Transverse colon (tissue), 4 donors: ENCODE data around the gene CERKL. TPM values are rescaled to one million over a fixed set of nuclear protein-coding genes. Genes with fewer than 3 reads are reported as not detected.

Experiments
- DNase-seq: peaks from one replicate; pipeline ENCODE4 v3.0.0-alpha.2; 2019
- H3K27ac ChIP-seq, 4 donors: fragments of 200-600 bp; sonication (generic); 2 replicates each; pipeline ENCODE4 v1.5.1; 2016 to 2018; ENCODE audit warnings: inconsistent platforms in 4 of 4
- H3K27me3 ChIP-seq: fragments of 200-600 bp; sonication (generic); 2 replicates; pipeline ENCODE4 v1.5.1; 2017; ENCODE audit warnings: inconsistent platforms
- H3K36me3 ChIP-seq, 4 donors: fragments of 200-600 bp; sonication (generic); 2 replicates each; pipeline ENCODE4 v1.5.1; 2017 to 2019; ENCODE audit warnings: inconsistent platforms in 4 of 4
- H3K4me1 ChIP-seq, 4 donors: fragments of 200-600 bp; sonication (generic); 2 replicates each; pipeline ENCODE4 v1.5.1; 2017 to 2020; ENCODE audit warnings: inconsistent platforms in 4 of 4
- H3K4me3 ChIP-seq, 4 donors: fragments of 200-600 bp; sonication (generic); 1 replicate in 1 of 4; 2 replicates in 3 of 4; pipeline versions ENCODE4 v1.5.1 to v1.6.1; 2017 to 2019; ENCODE audit warnings: inconsistent platforms in 4 of 4
- H3K9me3 ChIP-seq, 2 donors: fragments of 200-600 bp; sonication (generic); 2 replicates each; pipeline ENCODE4 v1.5.1; 2017 to 2019; ENCODE audit warnings: inconsistent platforms in 2 of 2
- EP300 ChIP-seq: sonication (generic); formaldehyde crosslinking; IDR thresholded peaks from one replicate; pipeline ENCODE4 v1.6.1; 2017; ENCODE audit warnings: antibody characterized with exemption, low read depth
- POLR2A ChIP-seq: fragments of 450-650 bp; IDR thresholded peaks from one replicate; pipeline ENCODE4 v1.6.1; 2016; ENCODE audit warnings: antibody characterized with exemption, mild to moderate bottlenecking, moderate library complexity
- POLR2AphosphoS5 ChIP-seq, 3 donors: sonication (generic); formaldehyde crosslinking; IDR thresholded peaks; one replicate each; pipeline ENCODE4 v1.6.1; 2016; ENCODE audit warnings: antibody characterized with exemption in 3 of 3
- WGBS, 2 donors: methylation state at CpG; one replicate each; pipeline ENCODE4 v1.1.5; 2018; ENCODE audit warnings: low coverage in 1 of 2; 5-methylcytosine and 5-hydroxymethylcytosine counted together
- in situ Hi-C, 4 donors: fragments of 200-750 bp; cut with MboI; loops; one replicate each; pipeline versions ENCODE4 v1.15.0 to v1.15.1; 2017; ENCODE audit warnings: low sequenced_read_pairs in 3 of 4, low pct_ligation_motif_present in 1 of 4, low pct_unique_long_range_greater_than_20kb in 1 of 4
- intact Hi-C: fragments of 100-400 bp; cut with DNase I; formaldehyde crosslinking; loops from one replicate; pipeline ENCODE4 v1.15.1; 2023; ENCODE audit warnings: low total_unique reads
- total RNA-seq, 4 donors: library from RNA; depleted of rRNA; stranded (reverse); fragments of >200 nt; gene quantifications; one replicate each; pipeline ENCODE4 v1.1.0, GENCODE V29; 2016
- TF ChIP-seq, protein P1 (sequence below), 5 experiments: fragments of 200-600 bp in 3 of 5; fragments of 450-650 bp in 2 of 5; sonication (generic) in 3 of 5; IDR thresholded peaks; 1 replicate in 2 of 5; 2 replicates in 3 of 5; pipeline ENCODE4 v1.5.1; 2016 to 2017; ENCODE audit warnings: antibody characterized with exemption in 5 of 5, inconsistent platforms in 3 of 5, mild to moderate bottlenecking in 2 of 5, moderate library complexity in 1 of 5

Gene CERKL
- total RNA-seq, 4 donors from 2014 or later = 0.32 TPM; not detected in 3

- 86 to 93% methylated on average over 5 of the region's 5 CpGs for WGBS, 2 donors
- Histone ChIP-seq H3K4me3 (no peak overlapping the region), H3K4me1 (no peaks in the 10 kb centered on the region), H3K27ac (no peak overlapping the region), H3K9me3 (no peaks in the 10 kb centered on the region), H3K27me3 (no peaks in the 10 kb centered on the region), H3K36me3 (no peaks in the 10 kb centered on the region)
- no peak for TF ChIP-seq EP300
- TF ChIP-seq, protein P1, sequence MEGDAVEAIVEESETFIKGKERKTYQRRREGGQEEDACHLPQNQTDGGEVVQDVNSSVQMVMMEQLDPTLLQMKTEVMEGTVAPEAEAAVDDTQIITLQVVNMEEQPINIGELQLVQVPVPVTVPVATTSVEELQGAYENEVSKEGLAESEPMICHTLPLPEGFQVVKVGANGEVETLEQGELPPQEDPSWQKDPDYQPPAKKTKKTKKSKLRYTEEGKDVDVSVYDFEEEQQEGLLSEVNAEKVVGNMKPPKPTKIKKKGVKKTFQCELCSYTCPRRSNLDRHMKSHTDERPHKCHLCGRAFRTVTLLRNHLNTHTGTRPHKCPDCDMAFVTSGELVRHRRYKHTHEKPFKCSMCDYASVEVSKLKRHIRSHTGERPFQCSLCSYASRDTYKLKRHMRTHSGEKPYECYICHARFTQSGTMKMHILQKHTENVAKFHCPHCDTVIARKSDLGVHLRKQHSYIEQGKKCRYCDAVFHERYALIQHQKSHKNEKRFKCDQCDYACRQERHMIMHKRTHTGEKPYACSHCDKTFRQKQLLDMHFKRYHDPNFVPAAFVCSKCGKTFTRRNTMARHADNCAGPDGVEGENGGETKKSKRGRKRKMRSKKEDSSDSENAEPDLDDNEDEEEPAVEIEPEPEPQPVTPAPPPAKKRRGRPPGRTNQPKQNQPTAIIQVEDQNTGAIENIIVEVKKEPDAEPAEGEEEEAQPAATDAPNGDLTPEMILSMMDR (IDR thresholded peaks at IDR 0.05) = no peak
- TF ChIP-seq POLR2A = no peak
- TF ChIP-seq POLR2AphosphoS5 (IDR thresholded peaks at IDR 0.05) = no peak
- in situ Hi-C loops = no loop called here
- DNase-seq = no peak
- intact Hi-C loops = no loop called here
These were observed 133.1 kb downstream of the CERKL start for GRCh38 chr2:181523756-181524155.

DNA sequence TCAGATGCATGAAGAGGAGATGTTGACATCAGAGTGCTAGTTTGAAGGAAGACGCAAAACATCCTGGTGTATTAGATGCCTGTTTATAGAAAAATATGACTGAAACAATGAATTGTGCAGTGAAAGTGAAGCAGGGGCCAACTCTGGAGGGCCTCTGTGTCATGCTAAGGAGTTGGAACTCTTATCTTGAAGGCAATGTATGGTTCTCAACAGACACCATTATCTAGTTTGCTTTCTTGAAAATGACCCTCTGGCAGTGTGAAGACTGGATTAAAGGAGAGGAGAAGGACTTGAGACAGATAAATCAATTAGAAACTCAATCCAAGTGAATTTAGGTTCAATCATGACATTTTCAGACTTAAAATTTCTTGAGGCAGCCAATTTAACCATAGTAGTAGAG, 136.7 kb downstream of the CERKL start:
- WGBS, 2 donors = 93% methylated on average over 1 of the region's 1 CpG; no CpG with 5 or more reads in 1 of the 2 donors
- Histone ChIP-seq H3K4me3 (no peak overlapping the region), H3K36me3 (no peaks in the 10 kb centered on the region), H3K9me3 (no peaks in the 10 kb centered on the region), H3K4me1 (no peaks in the 10 kb centered on the region), H3K27me3 (no peaks in the 10 kb centered on the region), H3K27ac (no peak overlapping the region)
- in situ Hi-C loops = no loop called here
- no peak for TF ChIP-seq POLR2AphosphoS5 (IDR thresholded peaks at IDR 0.05)
- TF ChIP-seq POLR2A = no peak
- TF ChIP-seq, protein P1 (IDR thresholded peaks at IDR 0.05) = no peak
- TF ChIP-seq EP300 = no peak
- no peak for DNase-seq
- intact Hi-C loops = no loop called here

DNA sequence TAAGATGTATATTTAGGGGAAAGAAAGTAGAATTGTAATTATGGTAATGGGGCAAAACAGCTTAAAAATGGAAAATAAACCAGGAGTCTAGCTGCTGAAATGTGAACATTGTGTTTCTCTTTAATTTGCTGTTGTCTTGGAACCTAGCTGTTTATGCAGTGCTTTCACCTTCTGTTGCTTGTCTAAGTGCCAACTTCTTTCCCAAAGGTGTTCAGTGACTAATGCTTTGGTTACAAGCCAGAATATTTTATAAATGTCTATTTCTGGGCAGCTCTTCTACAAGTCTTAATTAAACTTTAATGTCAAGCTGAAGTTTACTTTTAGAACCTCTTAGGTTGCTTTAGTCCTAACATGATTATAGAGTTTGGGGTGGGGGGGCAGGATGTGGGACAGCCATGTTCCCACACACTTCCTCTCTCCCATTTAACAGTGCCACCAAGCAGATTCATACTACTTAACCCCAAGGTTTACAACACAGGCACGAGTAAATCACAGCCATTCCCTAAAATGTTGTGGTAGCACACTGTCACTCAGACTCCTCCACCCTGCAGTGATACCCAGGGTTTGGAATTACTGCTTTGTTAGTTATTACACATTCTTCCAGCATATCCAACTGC, 139.1 kb downstream of the CERKL start:
- Histone ChIP-seq H3K36me3 (no peaks in the 10 kb centered on the region), H3K4me1 (no peaks in the 10 kb centered on the region), H3K27me3 (no peaks in the 10 kb centered on the region), H3K27ac (no peak overlapping the region), H3K9me3 (no peaks in the 10 kb centered on the region), H3K4me3 (no peak overlapping the region)
- in situ Hi-C loops (no loop called here), intact Hi-C loops (no loop called here)
- DNase-seq = peak; percentile 9
- 42 to 43% methylated on average over 1 of the region's 1 CpG for WGBS, 2 donors
- TF ChIP-seq, protein P1 (IDR thresholded peaks at IDR 0.05) = no peak
- TF ChIP-seq EP300 = no peak
- no peak for TF ChIP-seq POLR2AphosphoS5 (IDR thresholded peaks at IDR 0.05)
- TF ChIP-seq POLR2A = no peak

GRCh38 chr2:181516992-181517391, 139.9 kb downstream of the CERKL start:
- no peaks in the 10 kb centered on the region for H3K9me3 ChIP-seq
- no peaks in the 10 kb centered on the region for H3K27me3 ChIP-seq
- in situ Hi-C loops (no loop called here), intact Hi-C loops (no loop called here)
- DNase-seq = no peak
- no peaks in the 10 kb centered on the region for H3K4me1 ChIP-seq
- TF ChIP-seq, protein P1 (IDR thresholded peaks at IDR 0.05) = no peak
- TF ChIP-seq EP300 = no peak
- no peak for TF ChIP-seq POLR2A
- TF ChIP-seq POLR2AphosphoS5 (IDR thresholded peaks at IDR 0.05) = no peak
- no peak overlapping the region for H3K27ac ChIP-seq
- no peak overlapping the region for H3K4me3 ChIP-seq
- H3K36me3 ChIP-seq = no peaks in the 10 kb centered on the region
